AG09319 (cell line): ENCODE results near the gene DENND4A.

Source experiments
- DNase-seq: peaks from one replicate; pipeline ENCODE4 v3.0.0-alpha.2; 2010; ENCODE audit warnings: low read depth; ENCODE audit errors: extremely low read depth
- CTCF ChIP-seq: IDR thresholded peaks from 2 replicates; pipeline ENCODE4 v1.5.1; 2011; ENCODE audit warnings: low read depth, mild to moderate bottlenecking, inconsistent platforms, low read length, moderate library complexity

The DENND4A gene

DNA sequence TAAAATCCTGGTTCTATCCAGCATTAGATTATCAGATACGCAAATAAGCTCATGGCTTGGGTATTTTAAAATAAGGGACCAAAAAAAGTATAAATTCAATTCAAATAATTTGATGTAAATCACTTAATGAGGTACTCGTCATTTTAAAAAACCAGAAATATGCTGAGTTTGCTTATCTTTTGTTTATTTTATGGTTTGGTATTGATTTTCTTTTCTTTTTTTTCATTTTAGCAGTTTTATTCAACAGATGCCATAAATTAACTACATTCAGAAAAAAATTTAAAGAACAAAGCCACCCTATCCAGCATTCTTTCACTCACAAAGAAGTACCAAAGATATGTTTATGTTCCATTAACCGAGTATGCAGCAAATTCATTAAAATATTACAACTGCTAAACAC, 22.6 kb downstream of the DENND4A start:
- DNase-seq: no peak
- no peak for TF ChIP-seq CTCF

DNA sequence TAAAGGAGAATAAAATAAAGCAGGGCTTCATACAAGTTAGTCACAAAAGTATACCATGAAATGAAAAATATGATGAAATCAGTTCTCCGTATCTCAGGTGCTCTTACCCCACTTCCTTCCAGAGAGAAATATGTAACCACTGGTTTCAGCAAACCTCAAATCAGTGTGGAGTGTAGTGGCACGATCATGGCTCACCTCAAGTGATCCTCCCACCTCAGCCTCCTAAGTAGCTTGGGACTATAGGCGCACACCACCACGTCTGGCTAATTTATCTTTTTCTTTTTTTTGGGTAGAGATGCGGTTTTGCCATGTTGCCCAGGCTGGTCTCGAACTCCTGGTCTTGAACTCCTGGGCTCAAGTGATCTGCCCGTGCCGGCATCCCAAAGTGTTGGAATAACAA, 24.2 kb downstream of the DENND4A start:
- no peak for DNase-seq
- TF ChIP-seq CTCF: no peak

DNA sequence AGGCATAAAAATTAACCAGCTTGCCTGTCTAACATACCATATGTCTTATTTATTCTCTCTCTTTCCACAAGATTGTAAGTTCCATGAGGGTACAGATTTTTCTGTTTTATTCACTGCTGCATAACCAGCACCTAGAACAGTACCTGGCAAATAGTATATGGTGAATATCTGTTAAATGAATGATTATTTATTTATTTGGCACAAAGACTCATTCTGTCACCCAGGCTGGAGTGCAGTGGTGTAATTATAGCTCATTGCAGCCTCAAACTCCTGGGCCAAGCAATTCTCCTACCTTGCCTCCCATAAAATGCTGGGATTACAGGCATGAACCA, 24.9 kb downstream of the DENND4A start:
- TF ChIP-seq CTCF: no peak
- DNase-seq: no peak

GRCh38 chr15:65766422-65767263, 25.4 kb downstream of the DENND4A start:
- no peak for DNase-seq
- TF ChIP-seq CTCF: no peak

- TF ChIP-seq CTCF: no peak
- no peak for DNase-seq
These were observed 27.0 kb downstream of the DENND4A start for GRCh38 chr15:65765106-65765505.

- no peak for DNase-seq
- no peak for TF ChIP-seq CTCF
These were observed 28.9 kb downstream of the DENND4A start for GRCh38 chr15:65762914-65763787.

- TF ChIP-seq CTCF: no peak
- DNase-seq: no peak
These were observed 29.7 kb downstream of the DENND4A start for GRCh38 chr15:65762399-65762798.
